Measurements from ENCODE around the gene SETD2.

SETD2 gene

DNA sequence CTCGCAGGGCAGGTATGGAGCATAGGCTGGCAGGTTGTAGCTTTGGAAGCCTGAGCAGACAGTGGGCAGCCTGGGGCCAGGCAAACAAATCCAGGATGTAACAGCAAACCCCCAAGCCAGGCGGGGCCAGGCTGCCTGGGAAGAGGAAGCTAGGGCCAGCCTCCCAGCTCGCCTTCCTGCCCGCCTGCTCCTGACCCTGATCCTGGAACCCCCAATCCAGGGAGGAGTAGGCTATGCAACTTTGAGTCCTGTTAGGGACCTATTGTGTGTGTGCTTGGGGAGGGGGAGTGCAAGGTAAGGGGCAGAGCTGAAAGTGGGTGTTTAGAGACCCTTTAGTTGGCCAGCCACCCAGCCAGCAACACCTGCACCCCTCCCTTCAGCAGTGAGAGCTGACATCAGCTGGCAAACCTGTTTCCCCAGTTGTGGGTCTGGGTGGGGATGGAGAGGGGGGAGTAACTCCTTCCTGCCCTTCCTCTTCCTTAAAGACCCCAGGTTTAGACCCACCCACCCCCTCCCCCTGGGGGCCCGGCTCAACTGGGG, 181.9 kb downstream of the SETD2 start:
- peak overlapping the region; percentile 60 for H3K27ac ChIP-seq (ENCODE audit: low read depth, low read length)
- H3K4me1 ChIP-seq (ENCODE audit: control insufficient read depth in 1 of 2, insufficient read depth in 2 of 2, low read length in 2 of 2): peaks cover 48 to 54% of the 10 kb centered on the region in 2 donors
- H3K9ac ChIP-seq (ENCODE audit: low read depth in 1 of 2, low read length in 2 of 2): peak overlapping the region; percentile 63 to 64
- peak overlapping the region; percentile 59 to 64 for H3K4me3 ChIP-seq (ENCODE audit: low read depth in 1 of 2, low read length in 2 of 2)
- H3K27me3 ChIP-seq (ENCODE audit: control insufficient read depth in 1 of 2, insufficient read depth in 2 of 2, low read length in 2 of 2): no peaks in the 10 kb centered on the region
- no peaks in the 10 kb centered on the region for H3K36me3 ChIP-seq (ENCODE audit: control insufficient read depth in 1 of 2, insufficient read depth in 2 of 2, low read length in 2 of 2)
- H3K9me3 ChIP-seq (ENCODE audit: control insufficient read depth in 1 of 2, low read length in 2 of 2): no peaks in the 10 kb centered on the region

- Histone ChIP-seq H3K4me3 (ENCODE audit: low read depth in 1 of 2, low read length in 2 of 2) (peak overlapping the region; percentile 76 to 88), H3K9ac (ENCODE audit: low read depth in 1 of 2, low read length in 2 of 2) (peak overlapping the region; percentile 63 to 70), H3K9me3 (ENCODE audit: control insufficient read depth in 1 of 2, low read length in 2 of 2) (no peaks in the 10 kb centered on the region), H3K36me3 (ENCODE audit: control insufficient read depth in 1 of 2, insufficient read depth in 2 of 2, low read length in 2 of 2) (no peaks in the 10 kb centered on the region), H3K27me3 (ENCODE audit: control insufficient read depth in 1 of 2, insufficient read depth in 2 of 2, low read length in 2 of 2) (no peaks in the 10 kb centered on the region), H3K27ac (ENCODE audit: low read depth, low read length) (peak overlapping the region; percentile 73), H3K4me1 (ENCODE audit: control insufficient read depth in 1 of 2, insufficient read depth in 2 of 2, low read length in 2 of 2) (peaks cover 35 to 41% of the 10 kb centered on the region in 2 donors)
Observed at GRCh38 chr3:46979958-46980497, 183.9 kb downstream of the SETD2 start.

DNA sequence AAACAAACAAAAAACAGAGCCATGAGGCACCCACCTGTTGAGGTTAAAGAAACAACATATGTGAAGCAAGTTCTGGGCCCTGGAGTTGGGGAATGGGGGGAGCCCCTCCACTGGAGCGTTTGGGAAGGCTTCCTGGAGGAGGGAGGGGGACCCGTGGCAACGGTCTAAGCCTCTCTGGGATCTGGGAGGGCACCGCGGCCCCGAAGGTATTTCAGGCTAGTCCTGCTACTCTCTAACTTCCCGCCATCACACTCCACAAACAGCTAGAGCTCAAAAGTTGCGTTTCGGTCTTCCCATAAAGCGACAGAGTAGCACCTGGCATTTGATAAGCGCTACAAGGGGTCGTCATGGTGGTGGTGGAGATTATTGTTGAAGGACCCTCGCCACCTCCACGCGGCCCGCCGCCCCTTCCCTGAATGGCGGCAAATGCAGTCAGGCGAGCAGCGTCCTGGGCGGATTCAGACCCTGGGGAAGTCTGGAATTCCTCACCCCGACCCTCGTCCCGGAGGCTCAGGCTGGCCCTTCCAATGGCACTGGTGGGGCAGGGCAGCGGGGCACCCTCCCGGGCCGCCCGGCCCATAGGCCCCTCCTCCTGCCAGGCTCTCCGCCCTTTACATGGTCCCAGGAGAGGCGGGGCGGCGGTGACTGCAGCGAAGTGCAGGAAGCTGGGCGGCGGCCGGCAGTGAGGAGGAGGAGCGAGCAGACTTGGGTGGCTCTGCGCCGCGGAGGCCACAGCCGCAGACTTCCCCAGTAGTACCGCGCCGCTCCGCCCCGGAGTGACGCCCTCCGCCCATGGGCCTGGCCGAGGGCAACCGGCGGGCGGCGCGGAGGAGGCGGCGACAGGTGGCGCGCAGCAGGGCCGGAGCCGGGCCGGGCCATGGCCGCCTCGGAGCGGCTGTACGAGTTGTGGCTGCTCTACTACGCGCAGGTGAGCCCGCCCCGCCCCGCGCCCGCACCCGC, 184.6 kb downstream of the SETD2 start, which contains the start of gene NBEAL2:
Gene NBEAL2 (plus strand): TSS at position 682 of the 960 bp plus-strand sequence. CDS start 196 bp downstream, at position 878.
- no peaks in the 10 kb centered on the region for H3K9me3 ChIP-seq (ENCODE audit: control insufficient read depth in 1 of 2, low read length in 2 of 2)
- no peaks in the 10 kb centered on the region for H3K36me3 ChIP-seq (ENCODE audit: control insufficient read depth in 1 of 2, insufficient read depth in 2 of 2, low read length in 2 of 2)
- H3K4me3 ChIP-seq (ENCODE audit: low read depth in 1 of 2, low read length in 2 of 2): peak within 1 kb of the TSS; percentile 76 to 99
- H3K27me3 ChIP-seq (ENCODE audit: control insufficient read depth in 1 of 2, insufficient read depth in 2 of 2, low read length in 2 of 2): no peaks in the 10 kb centered on the region
- peaks cover 40 to 43% of the 10 kb centered on the region in 2 donors for H3K4me1 ChIP-seq (ENCODE audit: control insufficient read depth in 1 of 2, insufficient read depth in 2 of 2, low read length in 2 of 2)
- H3K9ac ChIP-seq (ENCODE audit: low read depth in 1 of 2, low read length in 2 of 2): peak within 1 kb of the TSS; percentile 63 to 99
- peak within 1 kb of the TSS; percentile 90 for H3K27ac ChIP-seq (ENCODE audit: low read depth, low read length)

DNA sequence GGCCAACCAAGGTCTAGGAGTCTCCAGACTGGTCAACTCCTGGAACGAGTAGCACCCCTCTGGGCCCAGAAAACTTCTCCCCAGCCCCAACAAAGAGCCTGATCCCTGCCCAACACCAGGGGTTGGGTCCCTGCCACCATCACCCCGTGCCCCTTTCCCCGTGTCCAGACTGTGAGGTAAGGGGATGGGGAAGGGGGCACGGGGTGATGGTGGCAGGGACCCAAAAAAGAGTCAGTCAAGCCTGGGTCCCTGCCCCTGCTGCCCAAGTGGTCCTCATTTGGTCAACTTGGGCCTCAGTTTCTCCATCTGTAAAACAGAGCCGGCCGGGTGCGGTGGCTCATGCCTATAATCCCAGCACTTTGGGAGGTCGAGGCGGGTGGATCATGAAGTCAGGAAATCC, 185.5 kb downstream of the SETD2 start:
- Histone ChIP-seq H3K9ac (ENCODE audit: low read depth in 1 of 2, low read length in 2 of 2) (peak overlapping the region in 1 of 2 donors; percentile 99), H3K4me1 (ENCODE audit: control insufficient read depth in 1 of 2, insufficient read depth in 2 of 2, low read length in 2 of 2) (peaks cover 46 to 47% of the 10 kb centered on the region in 2 donors), H3K4me3 (ENCODE audit: low read depth in 1 of 2, low read length in 2 of 2) (no peak overlapping the region), H3K36me3 (ENCODE audit: control insufficient read depth in 1 of 2, insufficient read depth in 2 of 2, low read length in 2 of 2) (no peaks in the 10 kb centered on the region), H3K27me3 (ENCODE audit: control insufficient read depth in 1 of 2, insufficient read depth in 2 of 2, low read length in 2 of 2) (no peaks in the 10 kb centered on the region), H3K27ac (ENCODE audit: low read depth, low read length) (no peak overlapping the region), H3K9me3 (ENCODE audit: control insufficient read depth in 1 of 2, low read length in 2 of 2) (no peaks in the 10 kb centered on the region)

GRCh38 chr3:46977811-46978195, 186.1 kb downstream of the SETD2 start:
- Histone ChIP-seq H3K27ac (ENCODE audit: low read depth, low read length) (no peak overlapping the region), H3K4me3 (ENCODE audit: low read depth in 1 of 2, low read length in 2 of 2) (no peak overlapping the region), H3K36me3 (ENCODE audit: control insufficient read depth in 1 of 2, insufficient read depth in 2 of 2, low read length in 2 of 2) (no peaks in the 10 kb centered on the region), H3K4me1 (ENCODE audit: control insufficient read depth in 1 of 2, insufficient read depth in 2 of 2, low read length in 2 of 2) (peaks cover 42 to 45% of the 10 kb centered on the region in 2 donors), H3K27me3 (ENCODE audit: control insufficient read depth in 1 of 2, insufficient read depth in 2 of 2, low read length in 2 of 2) (no peaks in the 10 kb centered on the region), H3K9ac (ENCODE audit: low read depth in 1 of 2, low read length in 2 of 2) (no peak overlapping the region), H3K9me3 (ENCODE audit: control insufficient read depth in 1 of 2, low read length in 2 of 2) (no peaks in the 10 kb centered on the region)

GRCh38 chr3:46976326-46977190, 187.4 kb downstream of the SETD2 start, which contains the start of gene CCDC12:
Gene CCDC12, minus strand, starts transcription at chr3:46976745. Its CDS starts 13 bp downstream, at chr3:46976732.
- H3K27ac ChIP-seq (ENCODE audit: low read depth, low read length): peak within 1 kb of the TSS; percentile 90
- peaks cover 37 to 40% of the 10 kb centered on the region in 2 donors for H3K4me1 ChIP-seq (ENCODE audit: control insufficient read depth in 1 of 2, insufficient read depth in 2 of 2, low read length in 2 of 2)
- H3K4me3 ChIP-seq (ENCODE audit: low read depth in 1 of 2, low read length in 2 of 2): peak within 1 kb of the TSS; percentile 82 to 85
- H3K36me3 ChIP-seq (ENCODE audit: control insufficient read depth in 1 of 2, insufficient read depth in 2 of 2, low read length in 2 of 2): no peaks in the 10 kb centered on the region
- peak within 1 kb of the TSS; percentile 71 to 77 for H3K9ac ChIP-seq (ENCODE audit: low read depth in 1 of 2, low read length in 2 of 2)
- H3K27me3 ChIP-seq (ENCODE audit: control insufficient read depth in 1 of 2, insufficient read depth in 2 of 2, low read length in 2 of 2): no peaks in the 10 kb centered on the region
- H3K9me3 ChIP-seq (ENCODE audit: control insufficient read depth in 1 of 2, low read length in 2 of 2): no peaks in the 10 kb centered on the region

GRCh38 chr3:46974421-46975171, 189.3 kb downstream of the SETD2 start:
- H3K27ac ChIP-seq (ENCODE audit: low read depth, low read length): no peak overlapping the region
- H3K27me3 ChIP-seq (ENCODE audit: control insufficient read depth in 1 of 2, insufficient read depth in 2 of 2, low read length in 2 of 2): no peaks in the 10 kb centered on the region
- peak overlapping the region in 1 of 2 donors; percentile 3 for H3K9ac ChIP-seq (ENCODE audit: low read depth in 1 of 2, low read length in 2 of 2)
- no peaks in the 10 kb centered on the region for H3K9me3 ChIP-seq (ENCODE audit: control insufficient read depth in 1 of 2, low read length in 2 of 2)
- peaks cover 0 to 1% of the 10 kb centered on the region in 2 donors for H3K36me3 ChIP-seq (ENCODE audit: control insufficient read depth in 1 of 2, insufficient read depth in 2 of 2, low read length in 2 of 2)
- H3K4me1 ChIP-seq (ENCODE audit: control insufficient read depth in 1 of 2, insufficient read depth in 2 of 2, low read length in 2 of 2): peaks cover 46 to 48% of the 10 kb centered on the region in 2 donors
- peak overlapping the region; percentile 18 to 38 for H3K4me3 ChIP-seq (ENCODE audit: low read depth in 1 of 2, low read length in 2 of 2)

DNA sequence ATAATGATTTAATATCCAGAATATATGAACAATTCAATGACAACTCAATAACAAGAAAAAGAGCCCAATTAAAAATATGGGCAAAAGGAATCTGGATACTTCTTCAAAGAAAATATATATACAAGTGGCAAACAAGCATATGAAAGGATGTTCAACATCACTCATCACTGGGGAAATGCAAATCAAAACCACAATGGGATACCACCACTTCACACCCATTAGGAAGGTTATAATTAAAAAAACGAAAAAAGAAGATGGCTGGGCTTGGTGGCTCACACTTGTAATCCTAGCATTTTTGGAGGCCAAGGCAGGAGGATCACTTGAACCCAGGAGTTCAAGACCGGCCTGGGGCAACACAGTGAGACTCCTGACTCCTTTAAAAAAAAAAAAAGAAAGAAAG, 191.5 kb downstream of the SETD2 start:
- Histone ChIP-seq H3K4me1 (ENCODE audit: control insufficient read depth in 1 of 2, insufficient read depth in 2 of 2, low read length in 2 of 2) (peaks cover 59 to 62% of the 10 kb centered on the region in 2 donors), H3K27ac (ENCODE audit: low read depth, low read length) (no peak overlapping the region)

DNA sequence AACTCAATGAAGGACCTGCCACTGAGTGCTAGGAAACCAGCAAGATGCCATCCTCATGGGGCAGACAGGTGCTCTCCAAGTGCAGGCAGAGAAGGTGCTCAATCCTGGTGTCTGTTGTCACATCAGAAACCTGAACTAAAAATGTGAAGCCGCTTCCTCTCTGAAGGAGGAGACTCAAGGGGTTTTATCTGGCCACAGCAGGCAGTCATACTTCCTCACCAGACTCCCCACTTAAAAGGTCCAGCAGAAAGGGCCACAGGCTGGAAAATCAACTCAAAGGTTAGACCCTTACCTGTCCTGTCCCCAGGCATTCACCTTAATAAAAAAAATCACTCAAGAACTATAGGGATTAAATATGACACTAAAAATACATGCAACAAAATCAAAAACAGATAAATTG, 192.2 kb downstream of the SETD2 start:
- Histone ChIP-seq H3K27me3 (ENCODE audit: control insufficient read depth in 1 of 2, insufficient read depth in 2 of 2, low read length in 2 of 2) (no peaks in the 10 kb centered on the region), H3K36me3 (ENCODE audit: control insufficient read depth in 1 of 2, insufficient read depth in 2 of 2, low read length in 2 of 2) (peaks cover 0 to 8% of the 10 kb centered on the region in 2 donors), H3K27ac (ENCODE audit: low read depth, low read length) (no peak overlapping the region), H3K4me3 (ENCODE audit: low read depth in 1 of 2, low read length in 2 of 2) (peak overlapping the region in 1 of 2 donors; percentile 19), H3K9me3 (ENCODE audit: control insufficient read depth in 1 of 2, low read length in 2 of 2) (no peaks in the 10 kb centered on the region), H3K9ac (ENCODE audit: low read depth in 1 of 2, low read length in 2 of 2) (no peak overlapping the region), H3K4me1 (ENCODE audit: control insufficient read depth in 1 of 2, insufficient read depth in 2 of 2, low read length in 2 of 2) (peaks cover 64 to 67% of the 10 kb centered on the region in 2 donors)

More for the DNA sequence above, 191.5 kb downstream of the SETD2 start:
- Histone ChIP-seq H3K9ac (ENCODE audit: low read depth in 1 of 2, low read length in 2 of 2) (no peak overlapping the region), H3K27me3 (ENCODE audit: control insufficient read depth in 1 of 2, insufficient read depth in 2 of 2, low read length in 2 of 2) (no peaks in the 10 kb centered on the region), H3K9me3 (ENCODE audit: control insufficient read depth in 1 of 2, low read length in 2 of 2) (no peaks in the 10 kb centered on the region), H3K4me3 (ENCODE audit: low read depth in 1 of 2, low read length in 2 of 2) (no peak overlapping the region), H3K36me3 (ENCODE audit: control insufficient read depth in 1 of 2, insufficient read depth in 2 of 2, low read length in 2 of 2) (peaks cover 0 to 8% of the 10 kb centered on the region in 2 donors)

Data from duodenal mucosa (tissue), 2 donors.